CD4-positive, alpha-beta T cell treated with Interleukin-10 for 1 hour (primary cell): ENCODE measurements around the gene ABCC3.
"Not testable (repeated sequence)": the region's sequence is repeated elsewhere in the genome, so short reads cannot be mapped to it uniquely, and the experiment has no call there.

Source experiments
- DNase-seq: peaks from one replicate; pipeline ENCODE4 v3.0.0-alpha.2; 2020

ABCC3 gene

GRCh38 chr17:50668025-50668837 is 33.5 kb downstream of the ABCC3 start:
- DNase-seq = no peak

DNA sequence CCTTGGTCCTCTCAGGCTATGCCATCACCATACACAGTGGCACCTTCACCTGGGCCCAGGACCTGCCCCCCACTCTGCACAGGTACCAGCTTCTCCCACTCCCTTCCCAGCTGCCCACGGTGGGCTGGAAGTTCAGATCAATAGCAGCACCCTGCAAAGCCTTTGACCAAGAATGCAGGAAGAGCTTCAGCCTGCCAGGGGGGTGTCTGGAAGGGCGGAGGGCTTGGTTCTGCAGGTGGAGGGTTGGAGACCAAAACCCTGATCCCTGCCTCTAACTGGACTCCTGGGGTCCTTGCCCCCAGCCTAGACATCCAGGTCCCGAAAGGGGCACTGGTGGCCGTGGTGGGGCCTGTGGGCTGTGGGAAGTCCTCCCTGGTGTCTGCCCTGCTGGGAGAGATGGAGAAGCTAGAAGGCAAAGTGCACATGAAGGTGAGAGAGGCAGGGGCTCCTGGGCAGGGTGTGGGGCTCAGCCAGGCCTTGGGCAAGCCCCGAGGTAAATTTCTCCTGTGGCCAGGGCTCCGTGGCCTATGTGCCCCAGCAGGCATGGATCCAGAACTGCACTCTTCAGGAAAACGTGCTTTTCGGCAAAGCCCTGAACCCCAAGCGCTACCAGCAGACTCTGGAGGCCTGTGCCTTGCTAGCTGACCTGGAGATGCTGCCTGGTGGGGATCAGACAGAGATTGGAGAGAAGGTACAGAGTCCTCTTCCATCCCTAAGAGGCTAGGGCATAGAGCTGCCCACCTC is 34.3 kb downstream of the ABCC3 start:
- no peak for DNase-seq

DNA sequence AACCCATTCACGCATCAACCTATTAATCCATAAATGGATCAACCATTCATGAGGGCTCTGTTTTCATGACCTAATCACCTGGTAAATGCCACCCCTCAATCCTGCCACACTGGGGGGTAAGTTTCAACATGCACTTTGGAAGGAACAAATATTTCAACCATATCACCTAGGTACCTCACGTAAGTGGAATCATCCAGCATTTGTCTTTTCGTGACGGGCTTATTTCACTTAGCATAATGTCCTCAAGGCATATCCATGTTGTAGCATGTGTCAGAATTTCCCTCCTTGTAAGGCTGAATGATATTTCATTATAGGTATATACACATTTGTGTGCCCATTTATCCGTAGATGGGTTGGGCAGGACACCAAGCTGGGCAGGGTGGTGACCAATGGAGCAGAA is 37.4 kb downstream of the ABCC3 start:
- DNase-seq = no peak

DNA sequence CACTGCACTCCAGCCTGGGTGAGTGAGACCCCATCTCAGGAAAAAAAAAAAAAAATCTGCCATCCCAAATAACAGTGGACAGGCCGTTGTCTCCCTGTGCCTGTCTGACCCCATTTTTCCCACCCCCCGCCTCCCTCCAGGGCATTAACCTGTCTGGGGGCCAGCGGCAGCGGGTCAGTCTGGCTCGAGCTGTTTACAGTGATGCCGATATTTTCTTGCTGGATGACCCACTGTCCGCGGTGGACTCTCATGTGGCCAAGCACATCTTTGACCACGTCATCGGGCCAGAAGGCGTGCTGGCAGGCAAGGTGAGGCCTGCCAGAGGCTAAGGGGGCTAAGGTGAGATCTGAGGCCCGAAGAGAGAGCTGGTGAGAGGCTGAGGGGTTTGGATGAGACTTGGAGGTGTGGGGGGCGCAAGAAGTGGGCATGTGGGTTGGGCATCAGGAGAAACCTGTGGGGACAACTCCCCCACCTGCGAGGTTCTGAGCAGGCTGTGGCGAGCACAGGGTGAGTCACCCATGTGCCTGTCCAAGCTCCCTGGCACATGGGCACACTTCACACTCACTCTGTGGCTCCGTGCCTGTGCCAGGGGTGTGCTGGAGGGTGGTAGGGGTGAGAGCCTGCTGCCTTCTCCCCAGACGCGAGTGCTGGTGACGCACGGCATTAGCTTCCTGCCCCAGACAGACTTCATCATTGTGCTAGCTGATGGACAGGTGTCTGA is 38.3 kb downstream of the ABCC3 start:
- DNase-seq = no peak

DNA sequence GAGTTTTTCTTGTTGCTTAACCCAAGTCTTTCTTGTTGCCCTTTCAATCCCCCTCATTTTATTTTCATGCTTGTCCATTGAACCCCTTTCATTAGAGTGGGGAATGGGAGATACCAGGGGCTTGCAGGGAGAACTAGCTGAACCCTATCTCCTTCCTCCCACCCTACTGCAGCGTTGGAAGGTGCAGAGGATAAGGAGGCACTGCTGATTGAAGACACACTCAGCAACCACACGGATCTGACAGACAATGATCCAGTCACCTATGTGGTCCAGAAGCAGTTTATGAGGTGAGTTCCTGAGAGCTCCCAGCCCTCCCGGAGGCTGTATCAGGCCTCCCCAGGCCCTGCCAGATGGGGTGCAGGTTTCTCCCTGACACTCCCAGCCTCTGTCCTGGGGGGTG is 40.5 kb downstream of the ABCC3 start:
- DNase-seq = no peak

DNA sequence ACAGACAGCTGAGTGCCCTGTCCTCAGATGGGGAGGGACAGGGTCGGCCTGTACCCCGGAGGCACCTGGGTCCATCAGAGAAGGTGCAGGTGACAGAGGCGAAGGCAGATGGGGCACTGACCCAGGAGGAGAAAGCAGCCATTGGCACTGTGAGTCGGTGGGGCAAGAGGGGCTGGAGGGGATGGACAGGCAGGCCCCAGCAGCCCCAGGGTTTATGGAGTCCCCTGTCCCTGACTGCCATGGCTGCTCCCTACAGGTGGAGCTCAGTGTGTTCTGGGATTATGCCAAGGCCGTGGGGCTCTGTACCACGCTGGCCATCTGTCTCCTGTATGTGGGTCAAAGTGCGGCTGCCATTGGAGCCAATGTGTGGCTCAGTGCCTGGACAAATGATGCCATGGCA is 40.9 kb downstream of the ABCC3 start:
- no peak for DNase-seq

- no peak for DNase-seq
Observed at GRCh38 chr17:50676065-50676975, 41.6 kb downstream of the ABCC3 start.

GRCh38 chr17:50677851-50678375 is 43.2 kb downstream of the ABCC3 start:
- DNase-seq = no peak

DNA sequence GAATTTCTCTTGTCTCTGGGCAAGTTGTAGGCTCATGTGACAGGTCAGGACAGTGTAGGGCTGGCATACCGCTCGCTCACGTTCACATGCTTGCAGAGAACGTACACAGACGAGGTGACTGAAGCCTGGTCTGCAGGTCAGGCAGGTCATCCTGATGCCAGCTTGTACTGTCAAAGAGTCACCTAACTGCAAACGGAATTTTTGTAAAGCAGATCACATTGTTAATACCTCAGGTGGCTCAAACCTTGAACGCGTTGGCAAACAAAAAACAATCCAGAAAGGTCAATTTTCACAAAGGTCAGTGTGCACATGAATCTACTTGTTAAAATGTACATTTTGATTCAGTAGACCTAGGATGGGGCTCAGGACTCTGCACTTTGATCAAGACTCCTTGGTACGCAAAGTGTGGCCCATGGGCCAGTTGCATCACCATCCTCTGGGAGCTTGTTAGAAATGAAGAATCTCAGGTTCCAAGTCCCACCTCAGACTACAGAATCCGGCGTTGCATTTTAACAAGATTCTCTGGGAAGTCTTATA is 44.4 kb downstream of the ABCC3 start:
- no peak for DNase-seq

DNA sequence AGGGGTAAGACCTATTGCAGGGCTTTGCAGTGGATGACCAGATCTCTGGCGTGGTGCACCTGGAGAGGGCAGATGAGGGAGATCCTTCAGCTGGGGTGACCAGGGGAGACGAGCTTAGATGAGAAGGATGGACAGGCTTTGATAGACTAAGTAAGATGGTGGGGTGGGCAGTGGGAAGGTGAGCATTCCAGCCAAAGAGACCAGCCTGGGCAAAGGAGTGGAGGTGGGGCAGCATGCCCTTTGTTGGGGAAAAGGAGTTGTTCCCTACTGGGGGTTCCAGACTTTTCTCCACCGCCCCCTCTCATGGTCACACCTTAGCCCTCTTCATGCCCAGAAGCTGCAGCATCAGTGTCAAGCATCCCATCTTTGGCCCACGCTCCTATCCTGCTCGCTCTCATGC is 45.4 kb downstream of the ABCC3 start:
- no peak for DNase-seq

DNA sequence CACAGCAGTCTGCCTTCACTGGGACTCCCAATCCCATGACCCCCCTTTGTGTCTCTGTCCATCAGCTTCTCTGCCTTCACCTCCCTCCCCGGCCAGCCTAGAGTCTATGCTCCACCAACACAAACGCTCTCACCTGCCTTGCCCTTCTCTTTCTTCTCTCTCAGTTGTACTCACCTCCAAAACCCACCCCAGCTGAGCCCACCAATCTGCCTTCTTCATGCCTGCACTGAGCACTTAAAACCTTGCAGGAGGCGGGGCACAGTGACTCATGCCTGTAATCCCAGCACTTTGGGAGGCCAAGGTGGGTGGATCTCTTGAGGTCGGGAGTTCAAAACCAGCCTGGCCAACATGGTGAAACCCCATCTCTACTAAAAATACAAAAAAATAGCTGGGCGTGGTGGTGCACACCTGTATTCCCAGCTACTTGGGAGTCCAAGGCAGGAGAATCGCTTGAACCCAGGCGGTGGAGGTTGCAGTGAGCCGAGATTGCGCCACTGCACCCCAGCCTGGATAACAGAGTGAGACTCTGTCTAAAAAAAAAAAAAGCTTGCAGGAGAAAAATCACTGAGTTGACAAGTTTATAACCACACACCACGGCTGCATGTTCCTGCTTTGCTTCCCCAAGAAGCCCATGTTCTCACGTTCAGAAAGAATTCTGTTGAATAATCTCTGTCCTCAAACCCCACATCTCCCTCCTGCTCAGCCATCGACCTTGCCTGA is 46.0 kb downstream of the ABCC3 start:
- not testable (repeated sequence) for DNase-seq

- DNase-seq = no peak
Observed at GRCh38 chr17:50681263-50682200, 46.9 kb downstream of the ABCC3 start.

DNA sequence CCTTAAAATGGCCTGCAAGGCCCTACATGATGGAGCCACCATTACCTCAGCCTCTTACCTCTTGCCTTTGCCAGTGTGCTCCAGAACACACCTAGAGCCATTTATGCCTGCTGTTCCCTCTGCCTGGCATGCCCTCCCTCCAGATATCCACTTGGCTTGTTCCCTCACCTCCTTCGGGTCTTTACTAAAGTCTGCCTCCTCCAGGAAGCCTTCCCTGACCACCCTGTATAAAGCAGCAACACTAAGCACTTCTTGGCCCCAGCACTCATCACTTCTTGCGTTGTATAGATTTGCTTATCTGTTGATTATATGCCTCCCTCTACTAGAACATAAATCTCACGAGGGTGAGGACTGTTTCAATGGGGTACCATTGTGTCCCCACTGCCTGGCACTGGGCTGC is 47.8 kb downstream of the ABCC3 start:
- no peak for DNase-seq

DNA sequence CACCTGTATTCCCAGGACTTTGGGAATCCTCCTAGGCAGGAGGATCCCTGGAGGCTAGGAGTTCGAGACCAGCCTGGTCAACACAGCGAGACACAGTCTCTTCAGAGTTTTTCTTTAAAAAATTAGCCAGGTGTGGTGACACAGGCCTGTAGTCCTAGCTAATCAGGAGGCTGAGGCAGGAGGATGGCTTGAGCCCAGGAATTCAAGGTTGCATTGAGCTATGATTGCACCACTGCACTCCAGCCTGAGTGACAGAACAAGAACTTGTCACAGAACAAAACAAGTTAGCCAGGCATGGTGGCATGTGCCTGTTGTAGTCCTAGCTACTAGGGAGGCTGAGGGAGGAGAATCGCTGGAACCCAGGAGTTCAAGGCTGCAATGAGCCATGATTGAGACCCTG is 48.3 kb downstream of the ABCC3 start:
- DNase-seq = no peak

GRCh38 chr17:50683434-50684287 is 49.0 kb downstream of the ABCC3 start:
- DNase-seq = no peak

DNA sequence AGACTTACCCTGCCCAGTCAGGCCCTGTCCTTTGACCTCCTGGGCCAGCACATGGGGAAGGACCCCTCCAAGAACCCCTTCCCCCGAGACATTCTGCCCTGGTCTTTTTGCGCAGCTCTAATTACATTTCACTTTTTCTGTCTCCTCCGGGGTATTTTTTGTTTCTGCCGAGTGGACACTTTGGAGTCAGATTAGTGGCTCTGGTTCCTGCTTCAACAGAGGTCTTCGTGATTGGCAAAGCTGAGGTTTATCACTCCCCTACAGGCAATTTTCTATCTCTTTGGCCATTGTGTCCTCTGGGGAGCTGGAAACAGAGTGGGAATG is 49.6 kb downstream of the ABCC3 start:
- no peak for DNase-seq

GRCh38 chr17:50684612-50685333 is 50.1 kb downstream of the ABCC3 start:
- no peak for DNase-seq

DNA sequence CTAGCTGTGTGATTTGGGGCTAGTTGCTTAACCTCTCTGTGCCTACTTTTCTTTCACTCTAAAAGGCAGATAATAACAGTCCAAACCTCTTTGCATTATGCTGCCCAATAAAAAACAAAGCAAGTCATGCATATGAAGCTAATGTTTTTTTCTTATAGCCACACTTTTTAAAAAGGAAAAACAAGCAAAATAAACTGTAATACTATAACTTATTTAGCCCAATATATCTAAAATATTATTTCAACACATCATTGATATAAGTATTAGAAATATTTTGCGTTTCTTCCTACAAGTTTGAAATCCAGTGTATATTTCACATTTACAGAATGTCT is 50.6 kb downstream of the ABCC3 start:
- DNase-seq = no peak
